ENCODE results near the gene PAPSS2. TPM values are rescaled to one million over a fixed set of nuclear protein-coding genes. Genes with fewer than 3 reads are reported as not detected.
A peak's percentile ranks its signal among the peaks of the same experiment; 100 is the strongest.
"Not testable (repeated sequence)": the region's sequence is repeated elsewhere in the genome, so short reads cannot be mapped to it uniquely, and the experiment has no call there.

PAPSS2 gene
- total RNA-seq (2014; rRNA removed; shearing (Covaris generic)): 1.4 and 1.5 TPM in 2 replicates

GRCh38 chr10:87659571-87660483, at the start of gene PAPSS2:
Gene PAPSS2 (plus strand): TSS chr10:87659878. CDS start chr10:87659982, 104 bp downstream.
- DNase-seq: peak; percentile 27 to 34
- H3K4me1 ChIP-seq: no peaks in the 10 kb centered on the region

GRCh38 chr10:87611341-87611740, 48.3 kb upstream of the PAPSS2 start:
- not testable (repeated sequence) for H3K4me1 ChIP-seq; H3K36me3 ChIP-seq; H3K9me3 ChIP-seq (replicated peaks); H3K27ac ChIP-seq; H3K4me3 ChIP-seq; H3K27me3 ChIP-seq; DNase-seq

More at GRCh38 chr10:87659571-87660483, at the start of gene PAPSS2:
- H3K9me3 ChIP-seq (replicated peaks): no peaks in the 10 kb centered on the region
- no peaks in the 10 kb centered on the region for H3K36me3 ChIP-seq
- no peak within 1 kb of the TSS for H3K27ac ChIP-seq
- H3K27me3 ChIP-seq: no peaks in the 10 kb centered on the region
- H3K4me3 ChIP-seq: peak within 1 kb of the TSS; percentile 63

- Histone ChIP-seq H3K4me3 (no peak overlapping the region), H3K36me3 (no peaks in the 10 kb centered on the region), H3K4me1 (no peaks in the 10 kb centered on the region), H3K27me3 (no peaks in the 10 kb centered on the region), H3K9me3 (replicated peaks) (no peaks in the 10 kb centered on the region), H3K27ac (no peak overlapping the region)
- no peak for DNase-seq
Observed at GRCh38 chr10:87612115-87612514, 47.6 kb upstream of the PAPSS2 start.

- Histone ChIP-seq H3K4me1 (no peaks in the 10 kb centered on the region), H3K27ac (no peak overlapping the region), H3K27me3 (no peaks in the 10 kb centered on the region), H3K9me3 (replicated peaks) (no peaks in the 10 kb centered on the region), H3K36me3 (no peaks in the 10 kb centered on the region), H3K4me3 (no peak overlapping the region)
- no peak for DNase-seq
Observed at GRCh38 chr10:87613751-87614150, 45.9 kb upstream of the PAPSS2 start.

GRCh38 chr10:87615856-87616255, 43.8 kb upstream of the PAPSS2 start:
- no peak overlapping the region for H3K4me3 ChIP-seq
- no peaks in the 10 kb centered on the region for H3K4me1 ChIP-seq
- no peak overlapping the region for H3K27ac ChIP-seq
- DNase-seq: no peak
- no peaks in the 10 kb centered on the region for H3K36me3 ChIP-seq
- no peaks in the 10 kb centered on the region for H3K9me3 ChIP-seq (replicated peaks)
- H3K27me3 ChIP-seq: no peaks in the 10 kb centered on the region

GRCh38 chr10:87617503-87617902, 42.2 kb upstream of the PAPSS2 start:
- Histone ChIP-seq H3K4me1 (no peaks in the 10 kb centered on the region), H3K4me3 (no peak overlapping the region), H3K27me3 (no peaks in the 10 kb centered on the region), H3K27ac (no peak overlapping the region), H3K9me3 (replicated peaks) (no peaks in the 10 kb centered on the region), H3K36me3 (no peaks in the 10 kb centered on the region)
- DNase-seq: no peak

- H3K4me1 ChIP-seq: no peaks in the 10 kb centered on the region
- H3K27ac ChIP-seq: no peak overlapping the region
- DNase-seq: no peak
- H3K27me3 ChIP-seq: no peaks in the 10 kb centered on the region
- H3K4me3 ChIP-seq: no peak overlapping the region
- H3K9me3 ChIP-seq (replicated peaks): no peaks in the 10 kb centered on the region
- no peaks in the 10 kb centered on the region for H3K36me3 ChIP-seq
Observed at GRCh38 chr10:87618566-87619423, 40.9 kb upstream of the PAPSS2 start.

GRCh38 chr10:87619705-87620104, 40.0 kb upstream of the PAPSS2 start:
- no peaks in the 10 kb centered on the region for H3K9me3 ChIP-seq (replicated peaks)
- DNase-seq: no peak
- no peaks in the 10 kb centered on the region for H3K36me3 ChIP-seq
- no peaks in the 10 kb centered on the region for H3K27me3 ChIP-seq
- no peak overlapping the region for H3K4me3 ChIP-seq
- no peaks in the 10 kb centered on the region for H3K4me1 ChIP-seq
- H3K27ac ChIP-seq: no peak overlapping the region

GRCh38 chr10:87621440-87621839, 38.2 kb upstream of the PAPSS2 start:
- H3K9me3 ChIP-seq (replicated peaks); H3K27me3 ChIP-seq; H3K4me3 ChIP-seq; DNase-seq; H3K36me3 ChIP-seq; H3K27ac ChIP-seq; H3K4me1 ChIP-seq: not testable (repeated sequence)

- no peak for DNase-seq
- H3K27me3 ChIP-seq: no peaks in the 10 kb centered on the region
- no peak overlapping the region for H3K4me3 ChIP-seq
- no peaks in the 10 kb centered on the region for H3K9me3 ChIP-seq (replicated peaks)
- no peaks in the 10 kb centered on the region for H3K36me3 ChIP-seq
- no peak overlapping the region for H3K27ac ChIP-seq
- no peaks in the 10 kb centered on the region for H3K4me1 ChIP-seq
Observed at GRCh38 chr10:87622314-87623004, 37.2 kb upstream of the PAPSS2 start.

- DNase-seq: no peak
- H3K4me1 ChIP-seq: no peaks in the 10 kb centered on the region
- H3K9me3 ChIP-seq (replicated peaks): no peaks in the 10 kb centered on the region
- H3K4me3 ChIP-seq: no peak overlapping the region
- no peak overlapping the region for H3K27ac ChIP-seq
- H3K27me3 ChIP-seq: no peaks in the 10 kb centered on the region
- H3K36me3 ChIP-seq: no peaks in the 10 kb centered on the region
Observed at GRCh38 chr10:87623191-87623590, 36.5 kb upstream of the PAPSS2 start.

- Histone ChIP-seq H3K4me1 (no peaks in the 10 kb centered on the region), H3K36me3 (no peaks in the 10 kb centered on the region), H3K9me3 (replicated peaks) (no peaks in the 10 kb centered on the region), H3K4me3 (no peak overlapping the region), H3K27ac (no peak overlapping the region), H3K27me3 (no peaks in the 10 kb centered on the region)
- no peak for DNase-seq
Observed at GRCh38 chr10:87625661-87626060, 34.0 kb upstream of the PAPSS2 start.

GRCh38 chr10:87626422-87626892, 33.2 kb upstream of the PAPSS2 start:
- no peak overlapping the region for H3K27ac ChIP-seq
- no peaks in the 10 kb centered on the region for H3K36me3 ChIP-seq
- no peaks in the 10 kb centered on the region for H3K4me1 ChIP-seq
- no peak overlapping the region for H3K4me3 ChIP-seq
- no peaks in the 10 kb centered on the region for H3K27me3 ChIP-seq
- H3K9me3 ChIP-seq (replicated peaks): no peaks in the 10 kb centered on the region
- DNase-seq: no peak

GRCh38 chr10:87630171-87630570, 29.5 kb upstream of the PAPSS2 start:
- Histone ChIP-seq H3K36me3 (no peaks in the 10 kb centered on the region), H3K27ac (no peak overlapping the region), H3K9me3 (replicated peaks) (no peaks in the 10 kb centered on the region), H3K27me3 (no peaks in the 10 kb centered on the region), H3K4me1 (no peaks in the 10 kb centered on the region), H3K4me3 (no peak overlapping the region)
- no peak for DNase-seq

Data from SJCRH30 (cell line).